ENCODE measurements around the gene DIP2C.

The DIP2C gene

DNA sequence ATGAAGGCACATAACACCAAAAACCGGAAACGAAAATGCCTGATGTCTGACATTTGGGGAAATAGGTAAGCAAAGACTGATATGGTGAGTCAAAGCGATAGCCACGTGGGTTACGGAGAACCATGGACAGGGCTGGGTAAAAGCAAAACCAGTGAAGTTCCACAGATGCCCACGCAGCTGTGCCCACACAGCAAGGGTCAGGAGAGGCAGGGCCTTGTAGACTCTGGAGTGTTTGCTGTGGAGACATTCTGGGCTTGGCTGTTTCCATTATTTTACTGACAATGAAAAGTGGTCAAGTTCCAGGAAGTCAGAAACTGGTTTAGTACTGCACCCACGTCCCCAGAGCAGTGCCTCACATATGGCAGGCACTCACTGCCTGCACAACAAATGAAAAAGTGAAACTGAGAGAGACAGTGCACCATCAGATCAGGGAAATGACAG lies 405.5 kb downstream of the DIP2C start:
- H3K4me1 ChIP-seq (ENCODE audit: control insufficient read depth, insufficient read depth, low read length), result peaks cover 8% of the 10 kb centered on the region
- H3K27me3 ChIP-seq (replicated peaks; ENCODE audit: control insufficient read depth, insufficient read depth, low read length), result no peaks in the 10 kb centered on the region
- H3K9ac ChIP-seq (ENCODE audit: low read length), result no peak overlapping the region
- no peak overlapping the region for H3K4me3 ChIP-seq (ENCODE audit: low read length)
- peaks cover 84% of the 10 kb centered on the region for H3K36me3 ChIP-seq (ENCODE audit: control insufficient read depth, insufficient read depth, low read length, severe bottlenecking)
- DNase-seq (ENCODE audit: low read depth), result no peak
- no peaks in the 10 kb centered on the region for H3K9me3 ChIP-seq (ENCODE audit: control insufficient read depth, low read length)

DNA sequence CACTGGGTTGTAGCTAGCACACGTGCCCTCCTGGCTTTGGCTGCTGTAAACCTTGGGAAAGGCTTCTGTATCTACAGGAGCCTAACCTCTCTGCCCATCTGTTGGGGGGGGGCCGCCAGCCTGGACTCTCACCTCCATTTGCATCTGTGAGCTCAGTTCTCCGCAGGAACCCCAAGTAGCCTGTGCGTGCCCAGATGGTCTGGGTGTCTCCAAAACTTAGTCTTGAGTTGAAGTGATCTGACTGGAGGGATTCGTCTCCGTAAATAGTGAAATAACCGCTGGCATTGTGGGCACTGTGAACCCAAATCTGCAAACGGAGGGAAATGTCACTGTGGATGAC lies 406.4 kb downstream of the DIP2C start:
- no peaks in the 10 kb centered on the region for H3K9me3 ChIP-seq (ENCODE audit: control insufficient read depth, low read length)
- no peak for DNase-seq (ENCODE audit: low read depth)
- no peak overlapping the region for H3K4me3 ChIP-seq (ENCODE audit: low read length)
- peaks cover 80% of the 10 kb centered on the region for H3K36me3 ChIP-seq (ENCODE audit: control insufficient read depth, insufficient read depth, low read length, severe bottlenecking)
- peaks cover 8% of the 10 kb centered on the region for H3K4me1 ChIP-seq (ENCODE audit: control insufficient read depth, insufficient read depth, low read length)
- no peaks in the 10 kb centered on the region for H3K27me3 ChIP-seq (replicated peaks; ENCODE audit: control insufficient read depth, insufficient read depth, low read length)
- no peak overlapping the region for H3K9ac ChIP-seq (ENCODE audit: low read length)

DNA sequence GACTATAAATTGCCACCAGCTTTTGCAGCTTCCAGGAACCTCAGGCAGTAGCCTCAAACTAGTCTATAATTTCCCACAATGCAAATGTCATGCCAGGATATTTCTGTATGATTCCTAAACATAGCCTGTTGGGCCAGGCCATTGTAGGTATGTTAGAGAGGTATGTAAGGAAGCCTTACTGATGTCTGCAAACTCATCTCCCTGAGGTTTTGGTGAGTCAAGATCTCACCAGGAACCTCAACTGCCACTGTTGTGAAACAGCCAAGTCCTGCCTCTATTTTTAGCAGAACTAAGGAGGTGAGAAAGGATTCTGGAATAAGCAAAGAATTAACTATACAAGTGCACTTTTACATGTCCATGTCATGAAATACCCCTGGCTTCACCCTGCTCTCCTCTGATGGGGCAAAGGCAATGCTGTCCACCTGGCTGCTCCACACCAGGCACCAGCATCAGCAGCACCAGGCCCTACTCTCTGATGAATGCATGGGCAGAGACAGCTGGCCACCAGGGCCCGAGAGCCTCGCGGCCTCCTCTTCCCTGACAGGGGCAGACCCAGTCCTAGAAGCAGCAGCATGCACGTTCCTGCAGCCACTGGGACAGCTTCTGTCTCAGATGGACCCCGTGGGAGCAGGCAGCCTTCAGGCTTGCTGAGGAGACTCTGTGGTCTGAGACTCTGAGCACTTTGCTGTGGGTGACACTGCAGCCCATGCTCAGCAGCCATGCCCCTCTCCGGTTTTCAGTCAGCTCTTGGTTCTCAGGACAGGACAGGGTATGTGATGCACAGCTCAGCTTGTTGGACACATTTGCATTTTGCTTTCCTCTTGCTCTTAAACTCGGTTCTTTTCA lies 407.0 kb downstream of the DIP2C start:
- Histone ChIP-seq H3K4me1 (ENCODE audit: control insufficient read depth, insufficient read depth, low read length) (peaks cover 8% of the 10 kb centered on the region), H3K4me3 (ENCODE audit: low read length) (no peak overlapping the region), H3K27me3 (replicated peaks; ENCODE audit: control insufficient read depth, insufficient read depth, low read length) (no peaks in the 10 kb centered on the region), H3K9me3 (ENCODE audit: control insufficient read depth, low read length) (no peaks in the 10 kb centered on the region), H3K9ac (ENCODE audit: low read length) (no peak overlapping the region), H3K36me3 (ENCODE audit: control insufficient read depth, insufficient read depth, low read length, severe bottlenecking) (peaks cover 81% of the 10 kb centered on the region)
- peak; percentile 18 for DNase-seq (ENCODE audit: low read depth)

DNA sequence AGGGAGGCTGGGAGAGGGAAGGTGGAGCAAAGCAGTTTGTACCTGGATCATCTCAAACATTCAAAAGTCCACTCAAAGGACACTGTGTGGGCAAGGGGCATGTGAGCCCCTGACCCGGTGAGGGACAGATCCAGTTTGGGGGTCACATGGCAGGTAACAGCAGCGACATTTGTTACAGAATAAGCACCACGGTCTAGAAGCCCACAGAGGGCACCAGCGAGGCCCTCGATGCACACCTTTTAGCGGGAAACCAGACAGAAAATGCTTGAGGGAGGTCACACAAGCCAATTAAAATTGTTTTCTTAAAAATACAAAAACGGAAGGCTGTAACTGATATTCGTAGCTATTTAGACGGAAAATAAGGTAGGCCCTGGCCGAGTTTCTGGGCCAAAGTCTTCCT lies 409.8 kb downstream of the DIP2C start:
- H3K9ac ChIP-seq (ENCODE audit: low read length), result no peak overlapping the region
- H3K36me3 ChIP-seq (ENCODE audit: control insufficient read depth, insufficient read depth, low read length, severe bottlenecking), result peaks cover 79% of the 10 kb centered on the region
- no peak overlapping the region for H3K4me3 ChIP-seq (ENCODE audit: low read length)
- H3K4me1 ChIP-seq (ENCODE audit: control insufficient read depth, insufficient read depth, low read length), result peaks cover 18% of the 10 kb centered on the region
- no peak for DNase-seq (ENCODE audit: low read depth)
- H3K27me3 ChIP-seq (replicated peaks; ENCODE audit: control insufficient read depth, insufficient read depth, low read length), result no peaks in the 10 kb centered on the region
- no peaks in the 10 kb centered on the region for H3K9me3 ChIP-seq (ENCODE audit: control insufficient read depth, low read length)

DNA sequence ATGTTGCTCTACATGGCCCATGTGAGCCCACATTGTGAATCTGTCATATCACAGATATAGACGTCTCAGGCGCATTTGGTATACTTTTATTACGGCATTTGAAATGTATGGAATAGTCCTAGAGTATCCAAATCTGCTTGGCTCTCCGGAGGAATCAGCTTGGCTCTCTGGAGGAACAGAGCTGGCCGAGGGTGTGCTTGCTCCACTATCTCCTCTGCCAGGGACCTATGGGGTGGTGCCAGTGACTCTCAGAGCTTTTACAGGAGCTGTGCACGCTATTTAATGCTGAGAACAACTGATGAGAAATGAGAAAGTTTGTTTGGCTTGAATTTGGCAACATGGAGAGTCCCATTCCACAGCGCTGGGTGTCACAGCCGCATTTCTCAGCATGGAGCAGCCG lies 410.2 kb downstream of the DIP2C start:
- no peaks in the 10 kb centered on the region for H3K9me3 ChIP-seq (ENCODE audit: control insufficient read depth, low read length)
- H3K9ac ChIP-seq (ENCODE audit: low read length), result no peak overlapping the region
- H3K4me3 ChIP-seq (ENCODE audit: low read length), result no peak overlapping the region
- H3K27me3 ChIP-seq (replicated peaks; ENCODE audit: control insufficient read depth, insufficient read depth, low read length), result no peaks in the 10 kb centered on the region
- H3K4me1 ChIP-seq (ENCODE audit: control insufficient read depth, insufficient read depth, low read length), result peaks cover 20% of the 10 kb centered on the region
- DNase-seq (ENCODE audit: low read depth), result no peak
- peaks cover 74% of the 10 kb centered on the region for H3K36me3 ChIP-seq (ENCODE audit: control insufficient read depth, insufficient read depth, low read length, severe bottlenecking)

DNA sequence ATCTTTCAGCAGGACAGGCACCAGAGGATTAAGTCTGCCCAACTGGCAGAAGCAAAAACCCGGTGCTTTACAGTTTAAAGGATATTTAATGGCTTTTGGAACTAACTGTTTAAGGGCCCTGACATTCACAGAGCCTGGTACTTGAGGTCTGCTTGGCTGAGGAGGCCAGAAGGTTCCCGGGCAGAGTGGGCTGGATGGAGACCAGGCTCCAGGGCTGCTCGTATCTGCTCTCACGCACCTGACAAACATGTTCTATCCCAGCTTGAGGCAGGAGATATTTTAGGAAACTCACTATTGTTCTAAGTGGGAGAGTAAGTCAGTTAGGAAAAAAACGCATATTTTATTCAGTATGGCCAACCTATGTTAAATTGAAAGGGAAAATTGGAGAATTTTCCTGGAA lies 410.8 kb downstream of the DIP2C start:
- peaks cover 20% of the 10 kb centered on the region for H3K4me1 ChIP-seq (ENCODE audit: control insufficient read depth, insufficient read depth, low read length)
- H3K36me3 ChIP-seq (ENCODE audit: control insufficient read depth, insufficient read depth, low read length, severe bottlenecking), result peaks cover 69% of the 10 kb centered on the region

DNA sequence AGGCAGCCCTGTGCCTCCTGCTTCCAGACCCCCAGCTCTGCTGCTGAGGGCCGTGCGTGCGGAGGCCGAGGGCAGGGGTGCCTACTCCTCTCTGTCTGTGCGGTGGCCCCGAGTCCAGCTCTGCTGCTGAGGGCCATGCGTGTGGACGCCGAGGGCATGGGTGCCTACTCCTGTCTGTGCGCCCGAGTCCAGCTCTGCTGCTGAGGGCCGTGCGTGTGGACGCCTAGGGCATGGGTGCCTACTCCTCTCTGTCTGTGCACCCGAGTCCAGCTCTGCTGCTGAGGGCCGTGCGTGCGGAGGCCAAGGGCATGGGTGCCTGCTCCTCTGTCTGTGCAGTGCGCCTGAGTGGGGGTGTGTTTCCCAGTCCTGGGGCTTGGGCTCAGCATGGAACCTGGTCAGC lies 411.5 kb downstream of the DIP2C start:
- Histone ChIP-seq H3K36me3 (ENCODE audit: control insufficient read depth, insufficient read depth, low read length, severe bottlenecking) (peaks cover 62% of the 10 kb centered on the region), H3K4me3 (ENCODE audit: low read length) (no peak overlapping the region), H3K27me3 (replicated peaks; ENCODE audit: control insufficient read depth, insufficient read depth, low read length) (no peaks in the 10 kb centered on the region), H3K9me3 (ENCODE audit: control insufficient read depth, low read length) (no peaks in the 10 kb centered on the region), H3K4me1 (ENCODE audit: control insufficient read depth, insufficient read depth, low read length) (peaks cover 20% of the 10 kb centered on the region), H3K9ac (ENCODE audit: low read length) (no peak overlapping the region)
- DNase-seq (ENCODE audit: low read depth), result no peak

More for the DNA sequence above, 410.8 kb downstream of the DIP2C start:
- no peaks in the 10 kb centered on the region for H3K27me3 ChIP-seq (replicated peaks; ENCODE audit: control insufficient read depth, insufficient read depth, low read length)
- no peak overlapping the region for H3K9ac ChIP-seq (ENCODE audit: low read length)
- H3K9me3 ChIP-seq (ENCODE audit: control insufficient read depth, low read length), result no peaks in the 10 kb centered on the region
- H3K4me3 ChIP-seq (ENCODE audit: low read length), result no peak overlapping the region
- DNase-seq (ENCODE audit: low read depth), result no peak

DNA sequence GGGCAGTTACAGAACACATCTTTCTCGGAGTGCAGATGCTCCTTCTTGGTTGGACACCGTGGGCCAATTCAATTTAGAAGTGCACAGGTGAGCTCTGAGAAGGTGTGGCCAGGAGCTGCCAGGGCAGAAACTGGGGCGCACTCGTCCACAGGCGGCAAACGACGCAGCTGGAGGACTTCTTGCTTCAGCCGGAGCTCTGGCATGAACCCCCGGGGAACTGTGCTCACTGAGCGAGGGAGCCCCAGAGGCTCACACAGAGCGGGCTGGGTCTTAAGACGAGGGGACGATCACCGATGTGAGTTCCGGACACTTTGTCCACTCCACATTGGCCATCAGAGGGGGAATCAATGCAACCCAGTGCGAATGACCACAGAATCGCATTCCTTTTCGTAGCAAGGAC lies 413.8 kb downstream of the DIP2C start:
- Histone ChIP-seq H3K36me3 (ENCODE audit: control insufficient read depth, insufficient read depth, low read length, severe bottlenecking) (peaks cover 39% of the 10 kb centered on the region), H3K9ac (ENCODE audit: low read length) (no peak overlapping the region), H3K27me3 (replicated peaks; ENCODE audit: control insufficient read depth, insufficient read depth, low read length) (no peaks in the 10 kb centered on the region), H3K9me3 (ENCODE audit: control insufficient read depth, low read length) (no peaks in the 10 kb centered on the region), H3K4me3 (ENCODE audit: low read length) (no peak overlapping the region), H3K4me1 (ENCODE audit: control insufficient read depth, insufficient read depth, low read length) (peaks cover 12% of the 10 kb centered on the region)
- no peak for DNase-seq (ENCODE audit: low read depth)

DNA sequence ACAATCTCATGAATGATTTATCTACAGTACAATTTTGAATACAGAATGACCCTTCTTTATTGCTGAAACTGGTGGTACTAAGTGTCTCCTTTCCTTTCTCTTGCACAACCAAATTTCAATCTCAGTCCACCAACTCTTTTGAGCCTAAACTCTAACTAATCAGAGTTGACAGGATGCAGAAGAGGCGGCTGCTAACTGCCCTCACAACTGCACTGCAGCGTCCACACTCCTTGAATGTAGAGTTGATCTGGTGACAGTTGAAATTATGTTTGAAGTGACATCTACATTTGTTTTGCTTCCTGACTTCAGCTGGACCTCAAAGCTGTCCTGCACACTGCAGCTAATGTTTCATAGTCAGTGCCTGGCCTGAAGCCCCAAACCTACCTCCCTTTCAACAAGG lies 414.6 kb downstream of the DIP2C start:
- no peaks in the 10 kb centered on the region for H3K9me3 ChIP-seq (ENCODE audit: control insufficient read depth, low read length)
- H3K36me3 ChIP-seq (ENCODE audit: control insufficient read depth, insufficient read depth, low read length, severe bottlenecking), result peaks cover 31% of the 10 kb centered on the region
- no peak for DNase-seq (ENCODE audit: low read depth)
- H3K27me3 ChIP-seq (replicated peaks; ENCODE audit: control insufficient read depth, insufficient read depth, low read length), result no peaks in the 10 kb centered on the region
- H3K4me3 ChIP-seq (ENCODE audit: low read length), result no peak overlapping the region
- H3K4me1 ChIP-seq (ENCODE audit: control insufficient read depth, insufficient read depth, low read length), result peaks cover 12% of the 10 kb centered on the region
- no peak overlapping the region for H3K9ac ChIP-seq (ENCODE audit: low read length)

DNA sequence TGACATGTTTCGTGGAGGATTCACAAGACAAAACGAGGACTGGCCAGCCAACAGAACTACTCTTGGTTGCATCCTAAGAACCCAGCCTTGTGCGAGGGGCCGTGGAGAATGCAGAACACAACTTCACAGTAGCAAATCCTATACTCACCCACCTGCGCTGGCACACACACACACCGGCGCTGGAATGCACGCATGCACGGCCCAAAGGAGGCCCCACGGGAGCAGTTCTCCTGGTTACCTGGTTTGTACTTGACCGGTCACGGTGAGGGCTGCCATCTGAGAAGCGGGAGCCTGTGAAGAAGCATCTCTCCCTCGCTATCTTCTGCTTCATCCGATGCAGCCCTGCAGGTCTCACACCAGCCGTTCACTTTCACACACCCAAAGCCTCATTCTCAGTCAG lies 416.4 kb downstream of the DIP2C start:
- H3K4me3 ChIP-seq (ENCODE audit: low read length), result no peak overlapping the region
- H3K27me3 ChIP-seq (replicated peaks; ENCODE audit: control insufficient read depth, insufficient read depth, low read length), result no peaks in the 10 kb centered on the region
- H3K36me3 ChIP-seq (ENCODE audit: control insufficient read depth, insufficient read depth, low read length, severe bottlenecking), result peaks cover 24% of the 10 kb centered on the region
- no peak overlapping the region for H3K9ac ChIP-seq (ENCODE audit: low read length)
- H3K9me3 ChIP-seq (ENCODE audit: control insufficient read depth, low read length), result no peaks in the 10 kb centered on the region
- DNase-seq (ENCODE audit: low read depth), result no peak
- H3K4me1 ChIP-seq (ENCODE audit: control insufficient read depth, insufficient read depth, low read length), result peaks cover 12% of the 10 kb centered on the region

DNA sequence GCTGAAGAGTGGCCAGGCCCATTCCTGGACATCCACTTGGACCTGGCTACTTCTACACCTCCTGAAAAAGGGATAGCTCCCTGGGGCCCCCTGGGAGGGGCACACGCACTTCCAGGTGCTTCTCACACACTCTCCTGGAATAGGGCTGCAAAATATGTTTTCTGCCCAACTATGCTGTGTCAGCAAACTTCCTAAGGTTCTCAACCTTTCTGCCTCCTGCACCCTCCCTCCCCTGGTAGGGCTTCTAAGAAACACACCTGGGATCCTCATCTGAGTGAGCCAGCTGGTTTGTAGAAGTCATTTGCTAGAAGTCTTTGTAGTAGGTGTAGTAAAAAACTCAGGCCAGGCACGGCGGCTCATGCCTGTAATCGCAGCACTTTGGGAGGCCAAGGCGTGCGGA lies 417.7 kb downstream of the DIP2C start:
- H3K4me3 ChIP-seq (ENCODE audit: low read length), result no peak overlapping the region
- no peak overlapping the region for H3K9ac ChIP-seq (ENCODE audit: low read length)
- H3K4me1 ChIP-seq (ENCODE audit: control insufficient read depth, insufficient read depth, low read length), result peaks cover 12% of the 10 kb centered on the region
- DNase-seq (ENCODE audit: low read depth), result no peak
- H3K27me3 ChIP-seq (replicated peaks; ENCODE audit: control insufficient read depth, insufficient read depth, low read length), result no peaks in the 10 kb centered on the region
- H3K9me3 ChIP-seq (ENCODE audit: control insufficient read depth, low read length), result no peaks in the 10 kb centered on the region
- peaks cover 11% of the 10 kb centered on the region for H3K36me3 ChIP-seq (ENCODE audit: control insufficient read depth, insufficient read depth, low read length, severe bottlenecking)

DNA sequence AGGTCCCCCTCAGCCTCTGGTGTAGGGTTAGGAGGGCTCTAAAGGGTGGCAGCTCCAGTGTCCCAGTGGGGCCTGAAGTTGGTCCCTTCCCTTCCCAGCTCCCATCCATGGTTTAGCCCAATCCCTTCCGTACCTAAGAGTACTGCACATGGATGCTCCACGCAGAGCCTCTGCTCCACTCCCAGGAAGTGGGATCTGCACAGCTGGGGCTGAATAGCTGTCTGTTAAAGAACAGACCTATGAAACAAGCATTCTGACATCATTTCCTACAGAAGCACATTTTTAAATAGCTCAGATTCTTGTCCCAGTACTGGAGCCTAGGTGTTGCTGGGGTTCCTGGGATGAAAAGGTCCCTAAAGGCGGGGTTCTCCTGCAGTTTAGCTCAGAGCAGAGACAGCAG lies 418.3 kb downstream of the DIP2C start:
- Histone ChIP-seq H3K4me3 (ENCODE audit: low read length) (no peak overlapping the region), H3K27me3 (replicated peaks; ENCODE audit: control insufficient read depth, insufficient read depth, low read length) (no peaks in the 10 kb centered on the region), H3K9ac (ENCODE audit: low read length) (no peak overlapping the region), H3K4me1 (ENCODE audit: control insufficient read depth, insufficient read depth, low read length) (peaks cover 12% of the 10 kb centered on the region), H3K9me3 (ENCODE audit: control insufficient read depth, low read length) (no peaks in the 10 kb centered on the region), H3K36me3 (ENCODE audit: control insufficient read depth, insufficient read depth, low read length, severe bottlenecking) (peaks cover 6% of the 10 kb centered on the region)
- no peak for DNase-seq (ENCODE audit: low read depth)

All from adipocyte (in vitro differentiated cells).